DMS153 treated with DMSO at 0.1 percent for 48 hours (cell line): ENCODE results near the gene MRPL18.

Source experiments
- DNase-seq: peaks from one replicate; lab custom pipeline; 2025; ENCODE audit not compliant: unreplicated experiment; lab: John Stamatoyannopoulos, UW

MRPL18 gene

GRCh38 chr6:159838020-159838744 lies 47.9 kb downstream of the MRPL18 start:
- no peak for DNase-seq

DNA sequence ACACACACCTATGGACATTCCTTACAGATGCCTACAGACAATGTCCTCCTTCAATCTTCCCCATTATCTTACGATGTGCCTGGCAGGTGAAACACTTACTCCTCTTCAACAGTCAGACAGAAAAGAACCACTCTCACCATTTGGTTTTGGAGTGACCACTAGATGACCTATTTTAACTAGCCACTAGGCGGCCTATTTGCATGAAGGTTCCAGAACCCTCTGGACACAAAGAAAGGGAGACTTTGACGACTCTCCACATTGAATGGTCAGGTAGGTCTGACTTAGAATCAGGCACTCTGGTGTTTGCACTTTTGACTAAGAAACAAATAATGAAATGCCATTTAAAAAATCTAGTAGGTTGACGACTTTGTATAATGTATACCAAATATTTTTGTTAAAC lies 51.8 kb downstream of the MRPL18 start:
- no peak for DNase-seq

DNA sequence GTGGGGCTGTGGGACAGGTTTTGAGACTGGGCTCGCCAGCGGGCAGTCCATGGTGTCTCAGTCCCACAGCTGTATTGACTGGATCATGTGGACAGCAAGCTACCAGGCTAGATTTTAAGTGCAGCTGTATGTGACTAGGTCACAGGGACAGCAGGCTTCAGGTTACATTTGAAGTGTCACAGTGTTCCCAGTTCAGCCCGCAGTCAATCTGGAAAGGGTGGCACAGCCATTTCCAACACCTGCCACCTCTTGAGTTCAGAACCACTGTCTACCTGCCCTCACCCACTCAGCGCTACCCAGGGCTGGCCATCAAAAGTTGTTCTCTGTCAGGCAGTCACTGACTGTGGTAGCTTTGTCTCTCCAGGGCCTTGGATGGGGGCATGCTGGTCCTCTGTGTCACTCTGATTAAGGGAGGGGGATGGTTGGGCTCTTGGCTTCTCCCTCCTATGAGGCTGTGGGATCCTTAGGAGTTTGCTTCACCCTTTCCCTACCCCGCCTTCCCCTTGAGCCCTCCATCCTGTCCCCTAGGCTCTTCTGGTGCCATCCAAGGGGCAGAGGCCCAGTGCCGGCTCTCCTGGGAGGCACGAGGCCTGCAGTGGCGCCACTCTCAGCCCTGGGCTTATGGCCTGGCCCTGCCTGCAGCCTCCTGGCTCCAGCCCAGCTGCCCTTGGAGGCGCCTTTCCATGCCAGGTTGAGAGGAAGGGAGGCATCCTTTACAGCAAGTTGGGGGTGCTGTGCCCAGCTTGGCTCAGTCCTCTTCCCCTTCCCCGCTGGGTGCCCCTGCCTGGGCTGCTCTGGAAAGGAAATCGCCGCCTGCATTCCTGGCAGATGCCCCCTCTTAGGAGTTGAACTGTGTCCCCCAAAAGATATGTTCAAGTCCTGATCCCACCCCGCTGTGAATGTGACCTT lies 54.7 kb downstream of the MRPL18 start:
- no peak for DNase-seq
